HG03196 (cell line): Measurements from ENCODE around the gene PRDM11.
A peak's percentile ranks its signal among the peaks of the same experiment; 100 is the strongest.
"Not testable (repeated sequence)": the region's sequence is repeated elsewhere in the genome, so short reads cannot be mapped to it uniquely, and the experiment has no call there.

Experiments used
- ATAC-seq: cut with Tn5 transposase; IDR thresholded peaks from one replicate; pipeline ENCODE4 v1.9.1; 2021; ENCODE audit not compliant: unreplicated experiment

The PRDM11 gene

GRCh38 chr11:45146072-45147016, at the start of gene PRDM11:
Gene PRDM11 (plus strand): TSS chr11:45146639. CDS start chr11:45181767, 35,128 bp downstream.
- ATAC-seq = peak; percentile 20

GRCh38 chr11:45097721-45098493, 48.5 kb upstream of the PRDM11 start:
- no peak for ATAC-seq

GRCh38 chr11:45098929-45099328, 47.5 kb upstream of the PRDM11 start:
- ATAC-seq = no peak

- no peak for ATAC-seq
Observed at GRCh38 chr11:45100339-45100738, 46.1 kb upstream of the PRDM11 start.

GRCh38 chr11:45102361-45102809, 44.1 kb upstream of the PRDM11 start:
- ATAC-seq = no peak

- no peak for ATAC-seq
Observed at GRCh38 chr11:45102810-45103621, 43.4 kb upstream of the PRDM11 start.

- ATAC-seq = no peak
Observed at GRCh38 chr11:45104006-45104789, 42.2 kb upstream of the PRDM11 start.

GRCh38 chr11:45104790-45105084, 41.7 kb upstream of the PRDM11 start:
- ATAC-seq = no peak

- ATAC-seq = no peak
Observed at GRCh38 chr11:45105233-45105983, 41.0 kb upstream of the PRDM11 start.

GRCh38 chr11:45105984-45106375, 40.5 kb upstream of the PRDM11 start:
- no peak for ATAC-seq

- no peak for ATAC-seq
Observed at GRCh38 chr11:45106440-45106839, 40.0 kb upstream of the PRDM11 start.

GRCh38 chr11:45107029-45107428, 39.4 kb upstream of the PRDM11 start:
- ATAC-seq = no peak

- no peak for ATAC-seq
Observed at GRCh38 chr11:45108070-45109064, 38.1 kb upstream of the PRDM11 start.

GRCh38 chr11:45109400-45109799, 37.0 kb upstream of the PRDM11 start:
- ATAC-seq = no peak

- ATAC-seq = no peak
Observed at GRCh38 chr11:45110562-45110961, 35.9 kb upstream of the PRDM11 start.

- no peak for ATAC-seq
Observed at GRCh38 chr11:45113807-45114206, 32.6 kb upstream of the PRDM11 start.

GRCh38 chr11:45127836-45128235, 18.6 kb upstream of the PRDM11 start:
- not testable (repeated sequence) for ATAC-seq

- no peak for ATAC-seq
Observed at GRCh38 chr11:45133878-45134277, 12.6 kb upstream of the PRDM11 start.
